HG03439 (cell line): Measurements from ENCODE around the gene MARCHF3.

Experiments used
- ATAC-seq: cut with Tn5 transposase; IDR thresholded peaks from one replicate; pipeline ENCODE4 v1.9.1; 2021; ENCODE audit warnings: mild to moderate bottlenecking, moderate library complexity; ENCODE audit not compliant: unreplicated experiment

The MARCHF3 gene

GRCh38 chr5:126884269-126884819, 146.0 kb downstream of the MARCHF3 start:
- no peak for ATAC-seq

GRCh38 chr5:126883564-126884245, 146.7 kb downstream of the MARCHF3 start:
- no peak for ATAC-seq

GRCh38 chr5:126881821-126882600, 148.3 kb downstream of the MARCHF3 start:
- ATAC-seq: no peak

GRCh38 chr5:126878634-126879033, 151.7 kb downstream of the MARCHF3 start:
- ATAC-seq: no peak

- no peak for ATAC-seq
Observed at GRCh38 chr5:126878085-126878484, 152.3 kb downstream of the MARCHF3 start.

GRCh38 chr5:126877602-126878001, 152.8 kb downstream of the MARCHF3 start:
- no peak for ATAC-seq

GRCh38 chr5:126875303-126875785, 155.0 kb downstream of the MARCHF3 start:
- no peak for ATAC-seq

GRCh38 chr5:126872561-126873354, 157.6 kb downstream of the MARCHF3 start:
- ATAC-seq: no peak

- ATAC-seq: no peak
Observed at GRCh38 chr5:126871441-126871840, 158.9 kb downstream of the MARCHF3 start.

- ATAC-seq: no peak
Observed at GRCh38 chr5:126869005-126869451, 161.3 kb downstream of the MARCHF3 start.

GRCh38 chr5:126868338-126869004, 161.9 kb downstream of the MARCHF3 start:
- no peak for ATAC-seq

GRCh38 chr5:126866851-126867636, 163.3 kb downstream of the MARCHF3 start:
- no peak for ATAC-seq

GRCh38 chr5:126865299-126865698, 165.1 kb downstream of the MARCHF3 start:
- no peak for ATAC-seq

GRCh38 chr5:126864042-126864688, 166.2 kb downstream of the MARCHF3 start:
- no peak for ATAC-seq

GRCh38 chr5:126863402-126863801, 167.0 kb downstream of the MARCHF3 start:
- no peak for ATAC-seq

GRCh38 chr5:126858441-126858840, 171.9 kb downstream of the MARCHF3 start:
- ATAC-seq: no peak

- no peak for ATAC-seq
Observed at GRCh38 chr5:126857472-126858410, 172.6 kb downstream of the MARCHF3 start.

- ATAC-seq: no peak
Observed at GRCh38 chr5:126855266-126855665, 175.1 kb downstream of the MARCHF3 start.
